ENCODE results near the gene CNGA3.

The CNGA3 gene

GRCh38 chr2:98390571-98391476 is 44.6 kb downstream of the CNGA3 start:
- no peak overlapping the region for H3K4me2 ChIP-seq (ENCODE audit: low read length)
- no peaks in the 10 kb centered on the region for H3K36me3 ChIP-seq (replicated peaks; ENCODE audit: low read depth, low read length)
- no peak overlapping the region for H2AFZ ChIP-seq (ENCODE audit: low read depth, low read length)
- TF ChIP-seq EZH2phosphoT487 (IDR thresholded peaks at IDR 0.05; ENCODE audit: low read depth): no peak
- TF ChIP-seq CTCF (IDR thresholded peaks at IDR 0.05; ENCODE audit: low read depth, low read length): no peak
- H3K4me3 ChIP-seq (ENCODE audit: low read length): no peak overlapping the region
- no peaks in the 10 kb centered on the region for H3K79me2 ChIP-seq (ENCODE audit: low read length)
- H3K27ac ChIP-seq (ENCODE audit: low read length): no peak overlapping the region
- H4K20me1 ChIP-seq (ENCODE audit: insufficient read depth, low read length): no peaks in the 10 kb centered on the region
- no peaks in the 10 kb centered on the region for H3K9me3 ChIP-seq (ENCODE audit: insufficient read depth, low read length)
- H3K4me1 ChIP-seq (ENCODE audit: low read length): no peaks in the 10 kb centered on the region
- H3K27me3 ChIP-seq (ENCODE audit: low read depth, low read length): no peaks in the 10 kb centered on the region
- no peak overlapping the region for H3K9ac ChIP-seq (ENCODE audit: low read length)

DNA sequence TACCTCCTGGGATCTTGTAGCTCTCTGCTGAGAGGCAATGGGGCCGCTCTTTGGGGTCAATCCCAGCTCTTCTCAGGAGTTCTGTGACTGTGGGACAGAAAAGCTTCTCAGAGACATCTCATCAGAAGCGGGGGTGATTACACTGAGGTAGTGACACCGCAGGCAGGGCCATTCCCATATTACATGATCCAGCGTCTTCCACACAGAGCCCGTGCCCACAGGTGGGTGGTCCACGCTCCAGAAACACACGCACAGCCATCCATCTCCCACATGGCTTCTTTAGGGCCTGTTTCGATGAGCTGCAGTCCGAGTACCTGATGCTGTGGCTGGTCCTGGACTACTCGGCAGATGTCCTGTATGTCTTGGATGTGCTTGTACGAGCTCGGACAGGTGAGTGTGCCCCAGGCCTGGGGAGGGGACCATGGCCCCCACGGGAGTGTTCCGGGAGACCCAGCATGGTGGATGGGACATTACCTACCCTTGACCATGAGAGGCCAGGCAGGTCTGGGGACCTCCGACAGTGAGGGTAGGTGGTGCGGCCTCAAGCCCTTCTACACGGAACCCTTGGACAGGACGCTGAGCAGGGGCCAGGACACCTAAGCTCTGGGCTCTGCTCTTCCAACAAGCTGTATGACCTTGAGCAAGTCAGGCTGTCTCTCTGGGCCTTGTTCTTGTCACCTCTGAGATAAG is 45.5 kb downstream of the CNGA3 start:
- Histone ChIP-seq H3K27me3 (ENCODE audit: low read depth, low read length) (no peaks in the 10 kb centered on the region), H3K9me3 (ENCODE audit: insufficient read depth, low read length) (no peaks in the 10 kb centered on the region)
- TF ChIP-seq CTCF (IDR thresholded peaks at IDR 0.05; ENCODE audit: low read depth, low read length): no peak
- TF ChIP-seq EZH2phosphoT487 (IDR thresholded peaks at IDR 0.05; ENCODE audit: low read depth): no peak

DNA sequence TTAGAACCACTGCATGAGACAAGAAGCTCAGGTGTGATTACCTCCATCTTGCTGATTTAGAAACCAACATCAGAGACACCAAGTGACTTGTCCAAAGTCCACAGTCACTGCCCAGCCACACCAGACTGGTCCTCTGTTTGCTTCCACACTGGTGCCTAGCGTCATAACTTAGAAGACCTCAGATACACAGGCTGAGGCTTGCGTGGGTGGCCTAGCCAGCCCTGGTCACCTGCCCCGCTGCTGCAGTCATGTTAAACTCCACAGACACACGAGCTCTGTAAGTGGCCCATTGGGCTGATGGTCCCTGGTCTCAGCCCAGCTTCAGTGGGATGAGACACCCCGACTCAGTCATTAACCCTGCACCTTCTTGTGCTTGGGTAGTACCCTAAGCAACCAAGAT is 47.1 kb downstream of the CNGA3 start:
- H2AFZ ChIP-seq (ENCODE audit: low read depth, low read length): no peak overlapping the region
- no peaks in the 10 kb centered on the region for H4K20me1 ChIP-seq (ENCODE audit: insufficient read depth, low read length)
- H3K27ac ChIP-seq (ENCODE audit: low read length): no peak overlapping the region
- H3K36me3 ChIP-seq (replicated peaks; ENCODE audit: low read depth, low read length): no peaks in the 10 kb centered on the region
- H3K4me2 ChIP-seq (ENCODE audit: low read length): no peak overlapping the region
- no peak overlapping the region for H3K4me3 ChIP-seq (ENCODE audit: low read length)
- H3K79me2 ChIP-seq (ENCODE audit: low read length): no peaks in the 10 kb centered on the region
- peaks cover 6% of the 10 kb centered on the region; the same call in 1 of the 2 replicates for H3K27me3 ChIP-seq (ENCODE audit: low read depth, low read length)
- TF ChIP-seq CTCF (IDR thresholded peaks at IDR 0.05; ENCODE audit: low read depth, low read length) (no peak), EZH2phosphoT487 (IDR thresholded peaks at IDR 0.05; ENCODE audit: low read depth) (no peak)
- H3K9me3 ChIP-seq (ENCODE audit: insufficient read depth, low read length): no peaks in the 10 kb centered on the region
- H3K9ac ChIP-seq (ENCODE audit: low read length): no peak overlapping the region
- no peaks in the 10 kb centered on the region for H3K4me1 ChIP-seq (ENCODE audit: low read length)

More for the DNA sequence above, 45.5 kb downstream of the CNGA3 start:
- Histone ChIP-seq H3K9ac (ENCODE audit: low read length) (no peak overlapping the region), H3K36me3 (replicated peaks; ENCODE audit: low read depth, low read length) (no peaks in the 10 kb centered on the region), H3K4me3 (ENCODE audit: low read length) (no peak overlapping the region), H3K79me2 (ENCODE audit: low read length) (no peaks in the 10 kb centered on the region), H3K4me1 (ENCODE audit: low read length) (no peaks in the 10 kb centered on the region), H2AFZ (ENCODE audit: low read depth, low read length) (no peak overlapping the region), H3K27ac (ENCODE audit: low read length) (no peak overlapping the region), H3K4me2 (ENCODE audit: low read length) (no peak overlapping the region), H4K20me1 (ENCODE audit: insufficient read depth, low read length) (no peaks in the 10 kb centered on the region)

GRCh38 chr2:98394595-98395153 is 48.4 kb downstream of the CNGA3 start:
- Histone ChIP-seq H3K36me3 (replicated peaks; ENCODE audit: low read depth, low read length) (no peaks in the 10 kb centered on the region), H3K79me2 (ENCODE audit: low read length) (no peaks in the 10 kb centered on the region), H3K9ac (ENCODE audit: low read length) (no peak overlapping the region), H3K4me1 (ENCODE audit: low read length) (no peaks in the 10 kb centered on the region), H3K27ac (ENCODE audit: low read length) (no peak overlapping the region), H3K4me3 (ENCODE audit: low read length) (no peak overlapping the region), H3K27me3 (ENCODE audit: low read depth, low read length) (peaks cover 18% of the 10 kb centered on the region), H2AFZ (ENCODE audit: low read depth, low read length) (no peak overlapping the region), H3K4me2 (ENCODE audit: low read length) (no peak overlapping the region), H3K9me3 (ENCODE audit: insufficient read depth, low read length) (no peaks in the 10 kb centered on the region), H4K20me1 (ENCODE audit: insufficient read depth, low read length) (no peaks in the 10 kb centered on the region)
- no peak for TF ChIP-seq CTCF (IDR thresholded peaks at IDR 0.05; ENCODE audit: low read depth, low read length)

Measured in OCI-LY3 (cell line).